Ramos (cell line): ENCODE data around the gene LTBP2.

Experiments used
- in situ Hi-C: fragments of 300-500 bp; cut with MboI; formaldehyde crosslinking; loops from one replicate; pipeline ENCODE4 v1.14.3; 2022; ENCODE audit warnings: low sequenced_read_pairs; ENCODE audit not compliant: unreplicated experiment

The LTBP2 gene

GRCh38 chr14:74615735-74616134 lies 3.7 kb upstream of the LTBP2 start:
- in situ Hi-C loops = no loop called here

- in situ Hi-C loops = no loop called here
Observed at GRCh38 chr14:74614508-74615495, 2.8 kb upstream of the LTBP2 start.

DNA sequence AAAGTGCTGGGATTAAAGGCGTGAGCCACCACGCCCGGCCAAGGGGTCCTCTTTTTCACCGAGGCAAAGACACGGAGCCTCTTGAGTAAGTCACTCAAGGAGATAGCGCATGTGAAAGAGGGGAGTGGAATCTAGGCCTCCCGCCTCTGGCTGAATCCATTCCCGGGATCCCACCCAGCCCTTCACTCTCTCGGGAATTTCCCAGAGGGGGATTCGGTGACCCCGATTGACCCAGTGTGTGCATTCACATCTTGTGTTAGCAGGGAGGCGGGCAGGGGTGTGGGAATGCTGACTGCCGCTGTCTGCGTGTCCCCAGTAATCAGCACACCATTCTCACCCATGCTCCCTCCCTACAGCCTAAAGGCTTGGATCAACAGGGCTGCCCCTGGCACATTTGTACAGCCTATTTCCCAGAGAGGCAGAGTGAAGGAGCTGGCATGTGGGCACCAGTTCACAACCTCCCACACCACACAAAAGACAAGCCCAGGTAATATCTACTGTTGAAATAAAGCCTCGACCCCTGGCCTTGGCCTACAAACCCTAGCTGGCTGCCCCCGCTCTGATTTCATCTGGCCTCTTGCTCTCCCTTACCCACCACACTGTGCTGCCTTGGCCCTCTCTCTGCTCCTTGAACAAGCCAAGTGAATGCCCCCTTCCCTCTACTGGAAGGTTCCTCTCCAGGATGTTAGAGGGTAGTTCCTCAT lies 1.3 kb upstream of the LTBP2 start:
- in situ Hi-C loops = no loop called here

GRCh38 chr14:74612350-74613021 lies 449 bp upstream of the LTBP2 start:
- in situ Hi-C loops = no loop called here

DNA sequence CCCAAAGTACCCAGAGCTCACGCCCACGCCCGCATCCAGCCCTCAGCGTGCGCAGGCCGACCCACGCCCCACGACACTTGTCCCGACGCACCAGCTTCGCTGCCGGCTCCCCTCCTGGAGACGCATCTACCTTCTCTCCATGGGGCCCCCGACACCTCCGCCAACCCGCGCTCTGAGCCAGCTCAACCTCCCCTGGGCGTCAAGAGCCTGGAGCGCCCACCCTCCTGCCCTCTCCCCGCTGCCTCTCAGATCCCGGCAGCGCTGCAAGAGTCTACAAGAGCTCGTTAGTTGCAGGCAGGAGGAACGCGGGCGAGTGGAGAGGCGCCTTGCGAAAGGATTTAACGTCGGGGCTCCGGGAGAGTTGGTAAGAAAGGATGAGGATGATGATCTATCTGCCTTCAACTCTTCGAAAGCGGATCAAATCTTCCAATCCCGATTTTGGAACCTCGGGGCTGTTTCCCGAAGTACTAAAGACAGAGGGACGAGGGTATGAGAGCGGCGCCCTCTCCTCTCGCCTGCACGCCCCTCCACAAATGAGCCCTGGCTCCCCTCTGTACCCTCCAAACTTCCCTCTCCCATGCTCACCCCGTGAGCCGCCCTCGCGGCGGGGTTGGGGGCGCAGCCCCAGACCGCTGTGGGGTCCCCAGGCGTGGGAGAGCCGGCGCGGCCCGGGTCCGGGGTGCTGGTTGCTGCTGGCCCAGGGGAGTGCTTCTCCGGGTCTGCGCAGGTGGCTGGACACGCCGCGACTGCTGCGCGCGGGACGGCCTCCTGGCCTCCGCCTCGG lies 979 bp downstream of the LTBP2 start:
- in situ Hi-C loops = no loop called here

GRCh38 chr14:74610199-74610865 lies 1.7 kb downstream of the LTBP2 start:
- in situ Hi-C loops = no loop called here

DNA sequence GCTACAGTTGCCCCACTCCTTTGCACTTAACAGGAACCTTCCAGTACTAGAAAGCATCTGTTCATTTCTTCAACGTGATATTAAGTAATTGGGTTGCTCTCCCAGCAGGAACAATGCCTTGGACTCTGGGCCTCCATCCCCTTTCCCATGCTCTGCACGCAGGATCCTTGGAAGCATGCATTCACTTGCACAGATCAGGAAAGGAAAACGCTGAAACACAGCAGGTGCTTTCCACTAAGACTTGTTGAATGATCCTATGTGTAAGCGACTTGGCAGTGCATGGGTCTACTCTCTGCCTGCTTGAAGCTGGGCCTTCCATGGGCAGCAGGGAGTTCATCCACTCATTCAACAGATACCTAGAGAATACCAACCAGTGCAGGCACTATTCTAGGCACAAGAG lies 2.3 kb downstream of the LTBP2 start:
- in situ Hi-C loops = no loop called here

- in situ Hi-C loops = no loop called here
Observed at GRCh38 chr14:74608959-74609611, 3.0 kb downstream of the LTBP2 start.

DNA sequence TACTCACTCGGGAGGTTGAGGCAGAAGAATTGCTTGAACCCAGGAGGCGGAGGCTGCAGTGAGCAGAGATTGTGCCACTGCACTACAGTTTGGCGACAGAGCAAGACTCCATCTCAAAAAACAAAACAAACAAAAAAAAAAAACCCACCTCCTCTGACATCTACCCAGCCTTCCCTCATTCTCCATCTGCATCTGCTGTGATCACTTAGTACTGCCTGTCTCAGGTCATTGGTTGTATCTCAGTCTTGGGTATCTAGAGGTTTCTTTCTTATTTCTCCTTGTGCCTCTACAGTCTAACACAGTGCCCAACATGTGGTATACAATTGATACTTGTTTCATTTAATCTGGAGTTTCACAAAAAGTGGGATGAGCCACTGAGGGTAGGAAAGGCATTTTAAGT lies 5.3 kb downstream of the LTBP2 start:
- in situ Hi-C loops = no loop called here

- in situ Hi-C loops = no loop called here
Observed at GRCh38 chr14:74605531-74606223, 6.4 kb downstream of the LTBP2 start.

- in situ Hi-C loops = no loop called here
Observed at GRCh38 chr14:74604911-74605310, 7.1 kb downstream of the LTBP2 start.

GRCh38 chr14:74604157-74604556 lies 7.9 kb downstream of the LTBP2 start:
- in situ Hi-C loops = no loop called here

DNA sequence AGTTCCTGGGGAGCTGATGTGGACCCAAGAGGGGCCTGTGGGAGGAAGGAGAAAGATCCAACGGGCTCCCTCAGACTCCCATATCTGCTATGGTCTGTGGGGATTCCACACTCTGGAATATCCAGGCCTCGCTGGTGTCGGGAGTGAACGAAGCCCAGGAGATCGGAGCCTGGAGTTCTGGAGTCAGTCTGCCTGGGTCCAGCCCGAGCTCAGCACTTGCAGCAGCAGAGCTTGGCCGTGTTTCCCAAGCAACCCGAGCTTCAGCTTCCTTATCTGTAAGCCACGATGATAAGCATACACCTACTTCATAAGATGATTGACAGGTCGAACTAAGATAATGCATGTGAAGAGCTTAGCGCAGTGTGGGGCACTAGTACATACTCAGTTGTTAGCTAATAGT lies 10.1 kb downstream of the LTBP2 start:
- in situ Hi-C loops = no loop called here

- in situ Hi-C loops = no loop called here
Observed at GRCh38 chr14:74599946-74600345, 12.1 kb downstream of the LTBP2 start.

- in situ Hi-C loops = no loop called here
Observed at GRCh38 chr14:74599321-74599761, 12.7 kb downstream of the LTBP2 start.

DNA sequence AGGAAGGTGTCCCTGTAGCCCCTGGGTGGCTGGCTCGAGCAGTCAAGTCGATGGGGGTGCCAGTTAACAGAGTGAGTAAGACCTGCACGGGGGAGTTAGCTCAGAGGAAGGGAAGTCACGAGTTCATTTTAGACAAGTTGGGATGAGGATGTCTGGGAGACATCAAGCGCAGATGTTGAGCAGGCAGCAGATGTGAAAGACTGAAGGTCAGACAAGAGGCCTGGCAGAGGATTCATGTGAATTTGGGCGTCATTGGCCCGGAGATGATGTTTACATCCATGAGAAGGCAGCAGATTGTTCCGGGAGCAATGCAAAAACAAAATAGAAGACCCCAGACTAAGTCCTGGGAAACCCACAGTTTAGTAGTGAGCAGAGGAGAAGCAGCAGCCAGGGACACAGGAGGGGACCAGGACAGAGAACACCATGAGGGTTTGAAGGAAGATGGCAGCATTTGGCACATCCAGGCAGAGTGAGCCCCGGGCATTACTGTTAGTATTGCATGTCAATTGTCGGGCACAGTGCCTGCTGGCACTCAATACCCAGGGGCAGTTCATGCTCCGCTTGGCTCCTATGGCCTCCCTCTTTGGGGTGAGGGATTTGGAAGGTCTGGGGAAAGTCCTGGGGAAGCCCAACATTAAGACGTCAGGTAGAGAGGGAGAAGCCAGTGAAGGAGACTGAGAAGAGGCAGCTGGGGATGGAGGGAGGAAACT lies 15.1 kb downstream of the LTBP2 start:
- in situ Hi-C loops = no loop called here

DNA sequence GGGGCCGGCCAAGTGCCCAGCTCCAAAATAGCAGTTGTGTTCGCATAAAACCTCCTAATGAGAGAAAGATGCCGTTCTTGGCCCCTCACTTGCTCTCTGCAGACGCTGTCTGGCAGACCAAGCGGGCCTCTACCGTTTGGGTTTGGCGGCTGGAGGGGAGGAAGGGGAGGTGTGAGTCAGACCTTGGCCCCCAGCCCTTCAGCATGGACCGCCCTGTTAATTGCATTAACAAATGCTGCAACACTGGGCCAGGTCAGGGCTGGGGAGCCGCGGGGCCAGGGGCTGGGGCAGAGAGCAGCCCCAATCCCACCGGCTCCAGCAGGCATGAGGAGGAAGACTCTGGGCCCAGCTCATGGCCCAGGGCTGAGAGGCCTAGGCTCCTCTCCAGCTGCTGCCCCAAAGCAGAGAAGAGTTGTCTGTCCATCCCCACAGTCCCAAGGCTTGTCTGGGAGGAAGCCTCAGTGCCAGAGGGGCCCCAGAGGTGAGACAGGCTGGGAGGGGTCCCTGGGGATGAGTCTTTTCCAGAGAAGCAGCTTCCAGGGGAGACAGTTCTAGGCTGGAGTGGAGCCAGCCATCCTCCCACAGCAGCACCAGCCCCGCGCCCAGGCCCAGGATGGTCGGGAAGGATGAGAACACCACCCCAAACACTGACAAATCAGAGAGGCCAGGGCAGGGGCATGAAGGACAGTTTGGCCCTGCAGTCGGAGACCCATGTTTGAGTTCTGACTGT lies 16.9 kb downstream of the LTBP2 start:
- in situ Hi-C loops = no loop called here
